GM06990 (cell line): ENCODE results near the gene FAM53B.

Experiments
- DNase-seq: peaks from one replicate; pipeline ENCODE4 v3.0.0-alpha.2; 2011; ENCODE audit not compliant: insufficient read length; ENCODE audit errors: extremely low read depth
- H3K27me3 ChIP-seq: replicated peaks from 2 replicates; pipeline ENCODE4 v1.6.0; 2011; ENCODE audit warnings: low read length; ENCODE audit not compliant: control insufficient read depth, insufficient read depth
- H3K36me3 ChIP-seq: 2 replicates; pipeline ENCODE4 v1.5.1; 2011; ENCODE audit warnings: low read length; ENCODE audit not compliant: control insufficient read depth, insufficient read depth
- H3K4me3 ChIP-seq: replicated peaks from 2 replicates; pipeline ENCODE4 v1.5.1; 2011; ENCODE audit warnings: low read depth, mild to moderate bottlenecking, control low read depth, low read length
- CTCF ChIP-seq: IDR thresholded peaks from 2 replicates; pipeline ENCODE4 v1.5.1; 2011; ENCODE audit warnings: low read length, control low read depth, mild to moderate bottlenecking, inconsistent platforms; ENCODE audit not compliant: insufficient read depth, poor library complexity, severe bottlenecking

The FAM53B gene

GRCh38 chr10:124655191-124656112, 88.7 kb downstream of the FAM53B start:
- Histone ChIP-seq H3K27me3 (no peaks in the 10 kb centered on the region), H3K4me3 (no peak overlapping the region), H3K36me3 (no peaks in the 10 kb centered on the region; the same call in none of the 2 replicates)
- no peak for TF ChIP-seq CTCF
- DNase-seq, result no peak

- TF ChIP-seq CTCF, result no peak
- no peaks in the 10 kb centered on the region; the same call in none of the 2 replicates for H3K36me3 ChIP-seq
- no peak for DNase-seq
- no peak overlapping the region for H3K4me3 ChIP-seq
- no peaks in the 10 kb centered on the region for H3K27me3 ChIP-seq
Measured at GRCh38 chr10:124654686-124655085, 89.5 kb downstream of the FAM53B start.

- Histone ChIP-seq H3K4me3 (no peak overlapping the region), H3K36me3 (no peaks in the 10 kb centered on the region; the same call in none of the 2 replicates), H3K27me3 (no peaks in the 10 kb centered on the region)
- no peak for TF ChIP-seq CTCF
- no peak for DNase-seq
Measured at GRCh38 chr10:124653811-124654651, 90.1 kb downstream of the FAM53B start.

GRCh38 chr10:124653311-124653710, 90.9 kb downstream of the FAM53B start:
- no peaks in the 10 kb centered on the region; the same call in none of the 2 replicates for H3K36me3 ChIP-seq
- no peak for TF ChIP-seq CTCF
- no peaks in the 10 kb centered on the region for H3K27me3 ChIP-seq
- no peak overlapping the region for H3K4me3 ChIP-seq
- no peak for DNase-seq

GRCh38 chr10:124652701-124653100, 91.5 kb downstream of the FAM53B start:
- Histone ChIP-seq H3K36me3 (no peaks in the 10 kb centered on the region; the same call in none of the 2 replicates), H3K27me3 (no peaks in the 10 kb centered on the region), H3K4me3 (no peak overlapping the region)
- no peak for TF ChIP-seq CTCF
- no peak for DNase-seq
